MM.1S (cell line): ENCODE measurements around the gene ATRN.

ENCODE experiments used
- DNase-seq: peaks from one replicate; pipeline ENCODE4 v3.0.0-alpha.2; 2015
- H2AFZ ChIP-seq: fragments of 300-600 bp; sonication (generic); 2 replicates; pipeline ENCODE4 v1.6.0; 2016; ENCODE audit warnings: antibody characterized with exemption, low read length
- H3F3A ChIP-seq: fragments of 300-600 bp; sonication (generic); 2 replicates; pipeline ENCODE4 v1.6.1; 2016; ENCODE audit warnings: mild to moderate bottlenecking, antibody characterized with exemption, low read length, moderate library complexity, mixed read lengths; ENCODE audit not compliant: insufficient read depth
- H3K27ac ChIP-seq: fragments of 300-600 bp; sonication (generic); 2 replicates; pipeline ENCODE4 v1.5.1; 2016; ENCODE audit warnings: mild to moderate bottlenecking, low read length
- H3K27me3 ChIP-seq: fragments of 300-600 bp; sonication (generic); replicated peaks from 2 replicates; pipeline ENCODE4 v1.6.0; 2016; ENCODE audit warnings: low read length; ENCODE audit not compliant: insufficient read depth
- H3K36me3 ChIP-seq: fragments of 300-600 bp; sonication (generic); replicated peaks from 2 replicates; pipeline ENCODE4 v1.6.1; 2016; ENCODE audit warnings: mild to moderate bottlenecking, low read length, mixed read lengths; ENCODE audit not compliant: insufficient read depth
- H3K4me1 ChIP-seq: fragments of 300-600 bp; sonication (generic); 2 replicates; pipeline ENCODE4 v1.6.1; 2016; ENCODE audit warnings: low read length, mixed read lengths
- H3K4me2 ChIP-seq: fragments of 300-600 bp; sonication (generic); 2 replicates; pipeline ENCODE4 v1.6.0; 2016; ENCODE audit warnings: low read depth, low read length
- H3K4me3 ChIP-seq: fragments of 300-600 bp; sonication (generic); 2 replicates; pipeline ENCODE4 v1.5.1; 2016; ENCODE audit warnings: low read length, mixed read lengths
- H3K79me2 ChIP-seq: fragments of 300-600 bp; sonication (generic); 2 replicates; pipeline ENCODE4 v1.6.1; 2016; ENCODE audit warnings: mixed run types, low read length, mixed read lengths
- H3K9ac ChIP-seq: fragments of 300-600 bp; sonication (generic); 2 replicates; pipeline ENCODE4 v1.6.1; 2016; ENCODE audit warnings: low read length, mixed read lengths
- H3K9me2 ChIP-seq: fragments of 300-600 bp; sonication (generic); replicated peaks from 2 replicates; pipeline ENCODE4 v1.6.1; 2016; ENCODE audit warnings: mild to moderate bottlenecking, low read length, mixed read lengths; ENCODE audit not compliant: insufficient read depth
- H3K9me3 ChIP-seq: fragments of 300-600 bp; sonication (generic); replicated peaks from 2 replicates; pipeline ENCODE4 v1.6.1; 2016; ENCODE audit warnings: mild to moderate bottlenecking, low read length, mixed read lengths; ENCODE audit not compliant: insufficient read depth
- H4K20me1 ChIP-seq: fragments of 300-600 bp; sonication (generic); 2 replicates; pipeline ENCODE4 v1.6.1; 2016; ENCODE audit warnings: mild to moderate bottlenecking, low read length, moderate library complexity, mixed read lengths; ENCODE audit not compliant: insufficient read depth
- EZH2 ChIP-seq: fragments of 300-600 bp; sonication (generic); optimal IDR thresholded peaks from 2 replicates; pipeline ENCODE3; 2017; ENCODE audit warnings: low read depth, mild to moderate bottlenecking, antibody characterized with exemption, low read length, mixed read lengths
- EZH2phosphoT487 ChIP-seq: fragments of 300-600 bp; sonication (generic); IDR thresholded peaks from 2 replicates; pipeline ENCODE4 v1.6.1; 2018; ENCODE audit warnings: antibody characterized with exemption, low read length
- TF ChIP-seq, protein P1 (sequence below): fragments of 300-600 bp; sonication (generic); IDR thresholded peaks from 2 replicates; pipeline ENCODE4 v1.5.1; 2016; ENCODE audit warnings: antibody characterized with exemption, low read length, mixed read lengths

ATRN gene

GRCh38 chr20:3663858-3664257 lies 193.0 kb downstream of the ATRN start:
- TF ChIP-seq, protein P1, sequence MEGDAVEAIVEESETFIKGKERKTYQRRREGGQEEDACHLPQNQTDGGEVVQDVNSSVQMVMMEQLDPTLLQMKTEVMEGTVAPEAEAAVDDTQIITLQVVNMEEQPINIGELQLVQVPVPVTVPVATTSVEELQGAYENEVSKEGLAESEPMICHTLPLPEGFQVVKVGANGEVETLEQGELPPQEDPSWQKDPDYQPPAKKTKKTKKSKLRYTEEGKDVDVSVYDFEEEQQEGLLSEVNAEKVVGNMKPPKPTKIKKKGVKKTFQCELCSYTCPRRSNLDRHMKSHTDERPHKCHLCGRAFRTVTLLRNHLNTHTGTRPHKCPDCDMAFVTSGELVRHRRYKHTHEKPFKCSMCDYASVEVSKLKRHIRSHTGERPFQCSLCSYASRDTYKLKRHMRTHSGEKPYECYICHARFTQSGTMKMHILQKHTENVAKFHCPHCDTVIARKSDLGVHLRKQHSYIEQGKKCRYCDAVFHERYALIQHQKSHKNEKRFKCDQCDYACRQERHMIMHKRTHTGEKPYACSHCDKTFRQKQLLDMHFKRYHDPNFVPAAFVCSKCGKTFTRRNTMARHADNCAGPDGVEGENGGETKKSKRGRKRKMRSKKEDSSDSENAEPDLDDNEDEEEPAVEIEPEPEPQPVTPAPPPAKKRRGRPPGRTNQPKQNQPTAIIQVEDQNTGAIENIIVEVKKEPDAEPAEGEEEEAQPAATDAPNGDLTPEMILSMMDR: no peak
- no peak for TF ChIP-seq EZH2
- no peak for TF ChIP-seq EZH2phosphoT487
- no peaks in the 10 kb centered on the region for H3K36me3 ChIP-seq
- no peak overlapping the region for H3K27ac ChIP-seq

GRCh38 chr20:3667434-3668037 lies 196.7 kb downstream of the ATRN start:
- no peak overlapping the region for H3K9ac ChIP-seq
- H3K9me2 ChIP-seq: no peaks in the 10 kb centered on the region
- no peaks in the 10 kb centered on the region for H3K36me3 ChIP-seq
- no peak for DNase-seq
- H4K20me1 ChIP-seq: no peaks in the 10 kb centered on the region
- H3F3A ChIP-seq: peaks cover 4% of the 10 kb centered on the region
- TF ChIP-seq EZH2: no peak
- TF ChIP-seq, protein P1: no peak
- TF ChIP-seq EZH2phosphoT487: no peak
- peaks cover 27% of the 10 kb centered on the region for H3K27me3 ChIP-seq
- no peak overlapping the region for H3K27ac ChIP-seq
- no peaks in the 10 kb centered on the region for H3K9me3 ChIP-seq
- H3K79me2 ChIP-seq: no peaks in the 10 kb centered on the region
- H3K4me1 ChIP-seq: peaks cover 12% of the 10 kb centered on the region
- no peak overlapping the region for H3K4me3 ChIP-seq
- H3K4me2 ChIP-seq: no peak overlapping the region
- H2AFZ ChIP-seq: no peak overlapping the region

More at GRCh38 chr20:3663858-3664257, 193.0 kb downstream of the ATRN start:
- no peaks in the 10 kb centered on the region for H4K20me1 ChIP-seq
- H3K4me3 ChIP-seq: no peak overlapping the region
- H3K4me1 ChIP-seq: peaks cover 20% of the 10 kb centered on the region
- no peak overlapping the region for H3K4me2 ChIP-seq
- no peaks in the 10 kb centered on the region for H3K9me3 ChIP-seq
- peaks cover 21% of the 10 kb centered on the region for H3K27me3 ChIP-seq
- DNase-seq: no peak
- no peaks in the 10 kb centered on the region for H3K9me2 ChIP-seq
- H3F3A ChIP-seq: peaks cover 4% of the 10 kb centered on the region
- no peak overlapping the region for H2AFZ ChIP-seq
- H3K9ac ChIP-seq: no peak overlapping the region
- no peaks in the 10 kb centered on the region for H3K79me2 ChIP-seq

DNA sequence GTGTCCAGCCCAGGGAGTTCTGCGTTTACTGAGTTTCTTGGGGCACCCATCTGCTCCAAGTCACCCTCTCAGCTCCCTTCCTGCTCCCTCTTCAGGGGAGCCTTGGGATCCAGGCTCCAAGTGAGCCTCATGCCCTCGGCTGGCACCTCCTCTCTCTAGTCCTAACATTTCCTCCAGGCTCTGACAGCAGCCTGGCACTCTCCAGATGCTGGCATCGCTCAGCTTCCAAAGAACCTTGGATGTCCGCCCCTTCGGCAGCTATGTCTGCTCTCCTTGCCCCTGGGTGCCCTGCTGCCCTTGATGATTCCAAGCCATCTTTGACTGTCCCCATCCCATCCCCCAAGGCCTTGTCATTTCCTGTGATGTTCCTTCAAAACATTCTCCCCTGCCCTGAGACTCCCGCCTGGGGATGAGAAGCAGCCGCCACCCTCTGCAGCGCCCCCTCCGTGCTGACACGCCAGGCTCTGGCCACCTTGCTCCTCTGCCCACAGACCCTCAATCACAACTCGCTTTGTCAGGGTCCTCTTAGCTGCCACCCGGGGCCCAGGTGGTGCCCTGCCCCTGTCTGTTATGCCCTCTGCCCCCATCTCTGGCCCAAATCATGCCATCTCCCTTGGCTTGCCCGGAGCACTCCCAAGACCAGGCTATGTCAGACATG lies 199.0 kb downstream of the ATRN start:
- H3K79me2 ChIP-seq: no peaks in the 10 kb centered on the region
- H3K4me1 ChIP-seq: peaks cover 12% of the 10 kb centered on the region
- H3K27ac ChIP-seq: no peak overlapping the region
- no peak overlapping the region for H3K9ac ChIP-seq
- no peak overlapping the region for H3K4me2 ChIP-seq
- no peaks in the 10 kb centered on the region for H3K9me3 ChIP-seq
- TF ChIP-seq EZH2phosphoT487: no peak
- no peak for TF ChIP-seq EZH2
- TF ChIP-seq, protein P1: no peak
- H3K4me3 ChIP-seq: no peak overlapping the region
- peaks cover 4% of the 10 kb centered on the region for H3F3A ChIP-seq
- H4K20me1 ChIP-seq: no peaks in the 10 kb centered on the region
- DNase-seq: no peak
- H3K27me3 ChIP-seq: peaks cover 33% of the 10 kb centered on the region
- no peaks in the 10 kb centered on the region for H3K36me3 ChIP-seq
- H2AFZ ChIP-seq: no peak overlapping the region
- H3K9me2 ChIP-seq: no peaks in the 10 kb centered on the region
